OCI-LY7 (cell line): ENCODE results near the gene BIRC2. TPM values are rescaled to one million over a fixed set of nuclear protein-coding genes. Genes with fewer than 3 reads are reported as not detected.

Experiments used
- BruUV-seq: library from RNA; stranded (reverse); fragments of 400-500 nt; replicated peaks from 2 replicates; lab custom pipeline; 2021; lab: Mats Ljungman, UMichigan
- CTCF ChIA-PET: fragments of 300-600 bp; sonication (Branson Sonifier 250); formaldehyde crosslinking; loops from one replicate; lab custom pipeline; 2022; ENCODE audit warnings: antibody characterized with exemption; ENCODE audit not compliant: unreplicated experiment; lab: Charles Lee
- POLR2A ChIA-PET: fragments of 300-600 bp; sonication (Branson Sonifier 250); formaldehyde crosslinking; loops from one replicate; lab custom pipeline; 2022; ENCODE audit warnings: antibody characterized with exemption; lab: Charles Lee
- DNase-seq: peaks from one replicate; pipeline ENCODE4 v3.0.0-alpha.2; 2015; ENCODE audit warnings: low spot score
- H2AFZ ChIP-seq: fragments of 200-600 bp; sonication (generic), shearing (Covaris generic); 2 replicates; pipeline ENCODE4 v1.6.1; 2014; ENCODE audit warnings: mild to moderate bottlenecking, antibody characterized with exemption, low read length, moderate library complexity
- H3K27ac ChIP-seq: fragments of 200-600 bp; sonication (generic); 2 replicates; pipeline ENCODE4 v1.5.1; 2014; ENCODE audit warnings: mixed run types, low read depth, mild to moderate bottlenecking, moderate library complexity, low read length, inconsistent platforms; ENCODE audit not compliant: poor library complexity, severe bottlenecking
- H3K36me3 ChIP-seq: fragments of 200-600 bp; sonication (generic); 2 replicates; pipeline ENCODE4 v1.6.1; 2014; ENCODE audit warnings: mild to moderate bottlenecking, antibody characterized with exemption, low read length, moderate library complexity, mixed read lengths; ENCODE audit not compliant: insufficient read depth
- H3K4me1 ChIP-seq: fragments of 200-600 bp; sonication (generic); 2 replicates; pipeline ENCODE4 v1.5.1; 2014; ENCODE audit warnings: mild to moderate bottlenecking, low read length; ENCODE audit not compliant: insufficient read depth, poor library complexity, severe bottlenecking
- H3K4me2 ChIP-seq: fragments of 200-600 bp; sonication (generic); 2 replicates; pipeline ENCODE4 v1.6.1; 2014; ENCODE audit warnings: mild to moderate bottlenecking, low read length
- H3K4me3 ChIP-seq: fragments of 200-600 bp; sonication (generic); 2 replicates; pipeline ENCODE4 v1.5.1; 2014; ENCODE audit warnings: mild to moderate bottlenecking, low read depth, low read length; ENCODE audit not compliant: poor library complexity, severe bottlenecking
- H3K79me2 ChIP-seq: fragments of 200-600 bp; sonication (generic); 2 replicates; pipeline ENCODE4 v1.6.1; 2016; ENCODE audit warnings: low read depth, mild to moderate bottlenecking, low read length, moderate library complexity, mixed read lengths; ENCODE audit not compliant: insufficient read depth
- H3K9me2 ChIP-seq: fragments of 200-600 bp; sonication (generic); 2 replicates; pipeline ENCODE4 v1.6.1; 2016; ENCODE audit warnings: mild to moderate bottlenecking, low read length, mixed read lengths; ENCODE audit not compliant: insufficient read depth
- H3K9me3 ChIP-seq: fragments of 200-600 bp; sonication (generic); 2 replicates; pipeline ENCODE4 v1.6.1; 2014; ENCODE audit warnings: mild to moderate bottlenecking, mixed run types, low read length, mixed read lengths
- H4K20me1 ChIP-seq: fragments of 200-600 bp; sonication (generic); 2 replicates; pipeline ENCODE4 v1.6.1; 2014; ENCODE audit warnings: mild to moderate bottlenecking, antibody characterized with exemption, low read length, moderate library complexity, mixed read lengths; ENCODE audit not compliant: insufficient read depth
- CTCF ChIP-seq: fragments of 200-600 bp; sonication (generic); conservative IDR thresholded peaks from 2 replicates; pipeline ENCODE4 v1.5.1; 2014; ENCODE audit warnings: mild to moderate bottlenecking, antibody characterized with exemption, low read length, moderate library complexity, mixed read lengths
- EZH2phosphoT487 ChIP-seq: fragments of 200-600 bp; sonication (generic); IDR thresholded peaks from 2 replicates; pipeline ENCODE4 v1.6.1; 2018; ENCODE audit warnings: low read depth, borderline replicate concordance, mild to moderate bottlenecking, mixed run types, antibody characterized with exemption, low read length, moderate library complexity, mixed read lengths
- intact Hi-C: fragments of 100-400 bp; cut with micrococcal nuclease; formaldehyde crosslinking; loops from one replicate; pipeline ENCODE4 v1.10.0; 2022; ENCODE audit not compliant: unreplicated experiment
- total RNA-seq, 2 experiments: library from RNA; depleted of rRNA in 1 of 2; stranded (reverse); fragments of >200 nt in 1 of 2; shearing (Covaris generic) in 1 of 2; gene quantifications; 2 replicates each; pipeline ENCODE4 v1.2.3, GENCODE V29; 2014 to 2022

Gene BIRC2
- total RNA-seq, 2 experiments from 2014 or later: 36.1 to 38.0 TPM

GRCh38 chr11:102387043-102387781 lies 40.2 kb downstream of the BIRC2 start:
- Histone ChIP-seq H3K79me2 (no peaks in the 10 kb centered on the region), H3K36me3 (peaks cover 38% of the 10 kb centered on the region), H3K4me3 (no peak overlapping the region), H3K4me2 (no peak overlapping the region), H2AFZ (no peak overlapping the region), H3K27ac (no peak overlapping the region), H3K4me1 (no peaks in the 10 kb centered on the region), H4K20me1 (no peaks in the 10 kb centered on the region), H3K9me3 (no peaks in the 10 kb centered on the region), H3K9me2 (no peaks in the 10 kb centered on the region)
- CTCF ChIA-PET: no interaction called here
- POLR2A ChIA-PET: interaction anchor here (0.7 kb wide), 1 partner anchor 12 kb away, joined by 5 read pairs; no protein-coding TSS in a partner anchor
- no peak for DNase-seq
- intact Hi-C loops: no loop called here
- TF ChIP-seq EZH2phosphoT487 (no peak), CTCF (no peak)
- no TSS peak for BruUV-seq

- H3K9me3 ChIP-seq: no peaks in the 10 kb centered on the region
- TF ChIP-seq CTCF: no peak
- no peak for TF ChIP-seq EZH2phosphoT487
- ChIA-PET CTCF (no interaction called here), POLR2A (interaction anchor here (0.6 to 1.7 kb wide), 8 partner anchors 24 to 1515 kb away, joined by 3 to 5 read pairs (median 4); partner anchors contain the start of gene TMEM123)
- no peak overlapping the region for H3K4me2 ChIP-seq
- H3K4me1 ChIP-seq: peaks cover 19% of the 10 kb centered on the region
- no peak for DNase-seq
- H3K4me3 ChIP-seq: no peak overlapping the region
- no peak overlapping the region for H3K27ac ChIP-seq
- H4K20me1 ChIP-seq: no peaks in the 10 kb centered on the region
- intact Hi-C loops: no loop called here
- H2AFZ ChIP-seq: no peak overlapping the region
- H3K36me3 ChIP-seq: peaks cover 53% of the 10 kb centered on the region
- H3K9me2 ChIP-seq: no peaks in the 10 kb centered on the region
- peaks cover 1% of the 10 kb centered on the region; the same call in 1 of the 2 replicates for H3K79me2 ChIP-seq
- TSS peak; percentile 23 for BruUV-seq
Measured at GRCh38 chr11:102389253-102389652, 42.2 kb downstream of the BIRC2 start.
